Measurements from ENCODE around the gene NIT1. TPM values are rescaled to one million over a fixed set of nuclear protein-coding genes. Genes with fewer than 3 reads are reported as not detected.

Gene NIT1
- total and polyA plus RNA-seq, 9 of the 15 experiments (the other 6 are each of a cell fraction or from before 2014, with no cell fraction given): 18.4 to 76.0 (median 33.7) TPM

GRCh38 chr1:161131523-161132409 lies 13.9 kb downstream of the NIT1 start (continued):
- TF ChIP-seq TSC22D4 (tag; IDR thresholded peaks at IDR 0.05) (0 out of 2 replicates have a peak, but pooled peaks have one; percentile 18), ZNF586 (CRISPR knock-in tag; conservative IDR thresholded peaks at IDR 0.05) (no peak), DDX20 (tag; IDR thresholded peaks at IDR 0.05; ENCODE audit: low read depth) (no peak), ZNF398 (CRISPR knock-in tag; IDR thresholded peaks at IDR 0.05) (no peak), XRCC3 (IDR thresholded peaks at IDR 0.05) (no peak), DACH1 (IDR thresholded peaks at IDR 0.05; ENCODE audit: partially characterized antibody) (no peak), THAP7 (CRISPR knock-in tag; IDR thresholded peaks at IDR 0.05) (no peak), TGIF2 (CRISPR knock-in tag; IDR thresholded peaks at IDR 0.05) (no peak), XRCC5 (IDR thresholded peaks at IDR 0.05; ENCODE audit: low read depth, low read length) (no peak), RBM14 (IDR thresholded peaks at IDR 0.05; ENCODE audit: borderline replicate concordance, insufficient read depth, low read depth, low read length) (no peak), FOXA3 (CRISPR knock-in tag; conservative IDR thresholded peaks at IDR 0.05 in 1 of 2, IDR thresholded peaks at IDR 0.05 in 1 of 2) (no peak), NFIX (CRISPR knock-in tag; IDR thresholded peaks at IDR 0.05; ENCODE audit: low read depth) (no peak), SMC3 (conservative IDR thresholded peaks at IDR 0.05; ENCODE audit: insufficient read depth, low read depth, low read length) (no peak), POLR2G (IDR thresholded peaks at IDR 0.05; ENCODE audit: low read depth, low read length) (no peak), TAF7 (tag; IDR thresholded peaks at IDR 0.05) (peak; percentile 53; the same call in 1 of the 2 replicates), ZKSCAN3 (CRISPR knock-in tag; IDR thresholded peaks at IDR 0.05) (no peak), NFRKB (IDR thresholded peaks at IDR 0.05; ENCODE audit: low read depth) (peak; percentile 23; the same call in 1 of the 2 replicates), HDGF (IDR thresholded peaks at IDR 0.05) (peak; percentile 98), HLTF (IDR thresholded peaks at IDR 0.05) (peak; percentile 88; the same call in 1 of the 2 replicates), CREM (IDR thresholded peaks at IDR 0.05; ENCODE audit: low read depth) (no peak), NBN (IDR thresholded peaks at IDR 0.05; ENCODE audit: low read depth) (peak; percentile 79; the same call in 1 of the 2 replicates), ZNF311 (CRISPR knock-in tag; IDR thresholded peaks at IDR 0.05) (no peak), PML (IDR thresholded peaks at IDR 0.05; ENCODE audit: low read length) (no peak), ZNF124 (CRISPR knock-in tag; IDR thresholded peaks at IDR 0.05) (no peak), GTF2B (IDR thresholded peaks at IDR 0.05; ENCODE audit: extremely low read depth, insufficient read length) (no peak), PHB2 (IDR thresholded peaks at IDR 0.05; ENCODE audit: low read depth) (0 out of 2 replicates have a peak, but pooled peaks have one; percentile 28)

All from K562 (cell line).